HL-60 (cell line): ENCODE measurements around the gene ARMC2.

Source experiments
- DNase-seq, 2 experiments: peaks; one replicate each; pipeline ENCODE4 v3.0.0-alpha.2; 2010 to 2020; ENCODE audit warnings: low read depth in 1 of 2, low spot score in 1 of 2
- H3K27ac ChIP-seq: fragments of 250-450 bp; sonication (Bioruptor Pico); replicated peaks from 2 replicates; pipeline ENCODE4 v1.5.1; 2020; ENCODE audit warnings: mild to moderate bottlenecking, moderate library complexity
- H3K27me3 ChIP-seq: fragments of 250-450 bp; sonication (Bioruptor Pico); 2 replicates; pipeline ENCODE4 v1.5.1; 2021; ENCODE audit warnings: mild to moderate bottlenecking, moderate library complexity; ENCODE audit not compliant: insufficient read depth, poor library complexity, severe bottlenecking
- H3K4me3 ChIP-seq: replicated peaks from 2 replicates; pipeline ENCODE4 v1.5.1; 2011; ENCODE audit warnings: mild to moderate bottlenecking, control low read depth, low read length; ENCODE audit not compliant: insufficient read depth
- GABPA ChIP-seq: IDR thresholded peaks from 2 replicates; pipeline ENCODE4 v1.6.1; 2012; ENCODE audit warnings: low read depth
- POLR2AphosphoS5 ChIP-seq: IDR thresholded peaks from 2 replicates; pipeline ENCODE4 v1.6.1; 2012; ENCODE audit warnings: low read depth
- SPI1 ChIP-seq: IDR thresholded peaks from 2 replicates; pipeline ENCODE4 v1.6.1; 2012; ENCODE audit warnings: low read depth, mild to moderate bottlenecking, borderline replicate concordance
- TF ChIP-seq, protein P1 (sequence below): IDR thresholded peaks from 2 replicates; pipeline ENCODE4 v1.6.1; 2012; ENCODE audit warnings: low read depth; ENCODE audit not compliant: insufficient replicate concordance
- TF ChIP-seq, protein P2 (sequence below): IDR thresholded peaks from one replicate; pipeline ENCODE4 v1.5.1; 2011; ENCODE audit warnings: low read length, control low read depth, inconsistent platforms; ENCODE audit not compliant: insufficient read depth

Gene ARMC2

DNA sequence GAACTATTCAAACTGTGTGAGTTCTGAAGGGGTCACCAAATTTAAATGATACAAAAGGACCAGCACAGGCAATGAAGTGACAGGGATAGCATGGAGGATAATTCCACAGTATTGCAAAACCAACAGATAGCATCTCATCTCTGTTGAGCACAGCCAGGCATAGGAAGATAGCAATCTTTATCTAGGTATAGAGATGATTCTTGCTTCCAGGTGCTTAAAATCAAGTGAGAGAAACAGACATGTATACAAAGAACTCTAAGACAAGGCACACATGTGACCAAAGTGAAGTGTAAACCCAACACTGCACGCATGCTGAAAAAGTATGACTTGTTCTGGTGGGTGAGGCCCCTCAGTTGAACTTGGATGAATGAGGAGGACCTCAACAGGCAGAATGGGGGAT lies 48.4 kb upstream of the ARMC2 start:
- TF ChIP-seq, protein P1, sequence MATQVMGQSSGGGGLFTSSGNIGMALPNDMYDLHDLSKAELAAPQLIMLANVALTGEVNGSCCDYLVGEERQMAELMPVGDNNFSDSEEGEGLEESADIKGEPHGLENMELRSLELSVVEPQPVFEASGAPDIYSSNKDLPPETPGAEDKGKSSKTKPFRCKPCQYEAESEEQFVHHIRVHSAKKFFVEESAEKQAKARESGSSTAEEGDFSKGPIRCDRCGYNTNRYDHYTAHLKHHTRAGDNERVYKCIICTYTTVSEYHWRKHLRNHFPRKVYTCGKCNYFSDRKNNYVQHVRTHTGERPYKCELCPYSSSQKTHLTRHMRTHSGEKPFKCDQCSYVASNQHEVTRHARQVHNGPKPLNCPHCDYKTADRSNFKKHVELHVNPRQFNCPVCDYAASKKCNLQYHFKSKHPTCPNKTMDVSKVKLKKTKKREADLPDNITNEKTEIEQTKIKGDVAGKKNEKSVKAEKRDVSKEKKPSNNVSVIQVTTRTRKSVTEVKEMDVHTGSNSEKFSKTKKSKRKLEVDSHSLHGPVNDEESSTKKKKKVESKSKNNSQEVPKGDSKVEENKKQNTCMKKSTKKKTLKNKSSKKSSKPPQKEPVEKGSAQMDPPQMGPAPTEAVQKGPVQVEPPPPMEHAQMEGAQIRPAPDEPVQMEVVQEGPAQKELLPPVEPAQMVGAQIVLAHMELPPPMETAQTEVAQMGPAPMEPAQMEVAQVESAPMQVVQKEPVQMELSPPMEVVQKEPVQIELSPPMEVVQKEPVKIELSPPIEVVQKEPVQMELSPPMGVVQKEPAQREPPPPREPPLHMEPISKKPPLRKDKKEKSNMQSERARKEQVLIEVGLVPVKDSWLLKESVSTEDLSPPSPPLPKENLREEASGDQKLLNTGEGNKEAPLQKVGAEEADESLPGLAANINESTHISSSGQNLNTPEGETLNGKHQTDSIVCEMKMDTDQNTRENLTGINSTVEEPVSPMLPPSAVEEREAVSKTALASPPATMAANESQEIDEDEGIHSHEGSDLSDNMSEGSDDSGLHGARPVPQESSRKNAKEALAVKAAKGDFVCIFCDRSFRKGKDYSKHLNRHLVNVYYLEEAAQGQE, result no peak
- TF ChIP-seq, protein P2, sequence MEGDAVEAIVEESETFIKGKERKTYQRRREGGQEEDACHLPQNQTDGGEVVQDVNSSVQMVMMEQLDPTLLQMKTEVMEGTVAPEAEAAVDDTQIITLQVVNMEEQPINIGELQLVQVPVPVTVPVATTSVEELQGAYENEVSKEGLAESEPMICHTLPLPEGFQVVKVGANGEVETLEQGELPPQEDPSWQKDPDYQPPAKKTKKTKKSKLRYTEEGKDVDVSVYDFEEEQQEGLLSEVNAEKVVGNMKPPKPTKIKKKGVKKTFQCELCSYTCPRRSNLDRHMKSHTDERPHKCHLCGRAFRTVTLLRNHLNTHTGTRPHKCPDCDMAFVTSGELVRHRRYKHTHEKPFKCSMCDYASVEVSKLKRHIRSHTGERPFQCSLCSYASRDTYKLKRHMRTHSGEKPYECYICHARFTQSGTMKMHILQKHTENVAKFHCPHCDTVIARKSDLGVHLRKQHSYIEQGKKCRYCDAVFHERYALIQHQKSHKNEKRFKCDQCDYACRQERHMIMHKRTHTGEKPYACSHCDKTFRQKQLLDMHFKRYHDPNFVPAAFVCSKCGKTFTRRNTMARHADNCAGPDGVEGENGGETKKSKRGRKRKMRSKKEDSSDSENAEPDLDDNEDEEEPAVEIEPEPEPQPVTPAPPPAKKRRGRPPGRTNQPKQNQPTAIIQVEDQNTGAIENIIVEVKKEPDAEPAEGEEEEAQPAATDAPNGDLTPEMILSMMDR, result no peak
- TF ChIP-seq POLR2AphosphoS5 (no peak), GABPA (no peak), SPI1 (no peak)
- no peak for DNase-seq
- H3K4me3 ChIP-seq, result no peak overlapping the region
- no peak overlapping the region for H3K27ac ChIP-seq
- H3K27me3 ChIP-seq, result no peaks in the 10 kb centered on the region

DNA sequence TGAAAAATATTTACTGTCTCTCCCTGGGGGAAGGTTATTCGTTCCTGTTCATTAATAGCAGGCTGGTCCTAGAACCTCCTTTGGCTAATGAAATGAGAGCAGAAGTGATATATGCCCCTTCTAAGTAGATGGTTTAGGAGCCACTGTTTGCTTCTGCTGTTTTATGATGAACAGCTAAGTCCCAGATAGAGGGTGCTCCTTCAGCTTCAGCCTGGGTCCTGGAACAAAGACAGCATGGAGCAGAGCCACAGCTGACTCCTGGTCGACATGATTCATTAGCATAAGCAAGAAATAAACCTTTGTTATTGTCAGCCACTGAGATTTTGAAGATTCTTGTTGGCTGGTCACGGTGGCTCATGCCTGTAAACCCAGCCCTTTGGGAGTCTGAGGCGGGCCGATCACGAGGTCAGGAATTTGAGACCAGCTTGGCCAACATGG lies 47.8 kb upstream of the ARMC2 start:
- no peak for DNase-seq
- no peak overlapping the region for H3K27ac ChIP-seq
- no peaks in the 10 kb centered on the region for H3K27me3 ChIP-seq
- TF ChIP-seq, protein P2, result no peak
- TF ChIP-seq GABPA (no peak), SPI1 (no peak), POLR2AphosphoS5 (no peak)
- TF ChIP-seq, protein P1, result no peak
- H3K4me3 ChIP-seq, result no peak overlapping the region

DNA sequence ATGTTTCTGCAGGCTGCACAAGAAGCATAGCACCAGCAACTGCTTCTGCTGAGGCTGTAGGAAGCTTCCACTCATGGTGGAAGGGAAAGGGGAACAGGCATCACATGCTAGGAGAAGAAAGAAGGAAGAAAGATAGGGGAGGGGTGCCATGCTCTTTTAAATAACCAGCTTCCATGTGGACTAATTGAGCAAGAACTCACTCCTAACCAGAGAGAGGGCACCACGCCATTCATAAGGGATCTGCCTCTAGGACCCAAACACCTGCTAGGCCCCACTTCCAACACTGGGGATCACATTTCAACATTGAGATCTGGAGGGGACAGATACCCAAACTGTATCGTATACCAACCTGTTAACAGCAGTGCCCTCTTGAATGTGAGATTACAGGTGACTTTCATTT lies 46.9 kb upstream of the ARMC2 start:
- no peaks in the 10 kb centered on the region for H3K27me3 ChIP-seq
- TF ChIP-seq GABPA, result no peak
- peak; percentile 74 for TF ChIP-seq SPI1
- TF ChIP-seq, protein P2, result no peak
- DNase-seq, result peak; percentile 57 to 65
- no peak overlapping the region for H3K4me3 ChIP-seq
- no peak overlapping the region for H3K27ac ChIP-seq

DNA sequence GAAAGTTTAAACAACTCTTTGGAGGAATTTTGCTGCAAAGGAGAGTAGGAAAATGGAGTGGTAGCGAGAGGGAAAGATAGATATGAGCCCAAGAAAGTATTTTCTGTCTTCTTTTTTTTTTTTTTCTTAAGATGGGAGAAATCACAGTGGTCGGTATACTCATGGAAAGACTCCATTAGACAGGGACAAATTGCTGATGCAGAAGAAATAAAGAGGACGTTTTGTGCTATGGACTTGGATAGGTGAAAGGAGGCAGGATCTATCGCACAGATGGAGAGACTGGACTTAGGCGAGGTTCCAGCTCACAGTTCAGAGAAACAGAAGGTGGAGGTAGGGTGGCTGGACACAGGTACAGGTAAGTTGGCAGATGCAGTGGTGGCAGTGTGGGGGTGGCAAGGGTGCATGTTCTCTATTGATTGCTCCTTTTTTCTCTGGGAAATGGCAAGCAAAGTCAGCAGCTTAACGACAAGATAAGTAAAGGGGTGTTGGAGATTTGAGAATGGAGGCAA lies 44.2 kb upstream of the ARMC2 start:
- TF ChIP-seq, protein P2, result no peak
- no peak for TF ChIP-seq GABPA
- TF ChIP-seq POLR2AphosphoS5, result no peak
- no peak for TF ChIP-seq SPI1
- TF ChIP-seq, protein P1, result no peak
- DNase-seq, result no peak
- Histone ChIP-seq H3K27me3 (no peaks in the 10 kb centered on the region), H3K4me3 (no peak overlapping the region), H3K27ac (no peak overlapping the region)
